HL-60/S4 (cell line): ENCODE measurements around the gene MRPL24.
"Not testable (repeated sequence)": the region's sequence is repeated elsewhere in the genome, so short reads cannot be mapped to it uniquely, and the experiment has no call there.

Experiments
- in situ Hi-C: fragments of 300-500 bp; cut with MboI; formaldehyde crosslinking; loops from 2 replicates; pipeline ENCODE4 v1.14.3; 2022; ENCODE audit warnings: low sequenced_read_pairs

MRPL24 gene

GRCh38 chr1:156760796-156761104 lies 19.9 kb upstream of the MRPL24 start:
- in situ Hi-C loops: no loop called here

- in situ Hi-C loops: no loop called here
These were observed 19.4 kb upstream of the MRPL24 start for GRCh38 chr1:156760092-156760795.

GRCh38 chr1:156757572-156758253 lies 16.8 kb upstream of the MRPL24 start:
- in situ Hi-C loops: not testable (repeated sequence)

GRCh38 chr1:156756355-156756754 lies 15.5 kb upstream of the MRPL24 start:
- in situ Hi-C loops: no loop called here

- in situ Hi-C loops: no loop called here
These were observed 14.7 kb upstream of the MRPL24 start for GRCh38 chr1:156755527-156755950.

GRCh38 chr1:156754219-156754618 lies 13.3 kb upstream of the MRPL24 start:
- in situ Hi-C loops: no loop called here

- in situ Hi-C loops: no loop called here
These were observed 12.1 kb upstream of the MRPL24 start for GRCh38 chr1:156752843-156753482.

GRCh38 chr1:156751757-156752481 lies 11.0 kb upstream of the MRPL24 start:
- in situ Hi-C loops: no loop called here

GRCh38 chr1:156751451-156751756 lies 10.5 kb upstream of the MRPL24 start, which contains the start of gene HDGF:
Gene HDGF (minus strand): TSS chr1:156751675. CDS start chr1:156751429, 246 bp downstream.
- in situ Hi-C loops: no loop called here

GRCh38 chr1:156750711-156751450 lies 10.0 kb upstream of the MRPL24 start:
- in situ Hi-C loops: no loop called here

GRCh38 chr1:156750191-156750672 lies 9.3 kb upstream of the MRPL24 start:
- in situ Hi-C loops: no loop called here

- in situ Hi-C loops: no loop called here
These were observed 8.7 kb upstream of the MRPL24 start for GRCh38 chr1:156749419-156750118.

- in situ Hi-C loops: no loop called here
These were observed 8.0 kb upstream of the MRPL24 start for GRCh38 chr1:156748670-156749418.

- in situ Hi-C loops: no loop called here
These were observed 7.1 kb upstream of the MRPL24 start for GRCh38 chr1:156747742-156748669.

GRCh38 chr1:156746728-156747631 lies 6.1 kb upstream of the MRPL24 start:
- in situ Hi-C loops: no loop called here

GRCh38 chr1:156746406-156746727 lies 5.5 kb upstream of the MRPL24 start:
- in situ Hi-C loops: no loop called here

- in situ Hi-C loops: no loop called here
These were observed 5.0 kb upstream of the MRPL24 start for GRCh38 chr1:156745881-156746280.
